HPDE6-E6E7 (cell line): ENCODE data around the gene ZMYM3.
"Not testable (repeated sequence)": the region's sequence is repeated elsewhere in the genome, so short reads cannot be mapped to it uniquely, and the experiment has no call there.

Experiments
- DNase-seq: peaks from one replicate; pipeline ENCODE4 v3.0.0; 2011; ENCODE audit warnings: missing footprints; ENCODE audit errors: extremely low spot score

ZMYM3 gene

GRCh38 chrX:71254092-71254963 lies at the start of gene ZMYM3:
ZMYM3 (minus strand) TSS chrX:71254140; CDS start chrX:71253255, 885 bp downstream.
- DNase-seq: peak; percentile 62

- no peak for DNase-seq
These were observed 48.7 kb upstream of the ZMYM3 start for GRCh38 chrX:71302461-71303213.

DNA sequence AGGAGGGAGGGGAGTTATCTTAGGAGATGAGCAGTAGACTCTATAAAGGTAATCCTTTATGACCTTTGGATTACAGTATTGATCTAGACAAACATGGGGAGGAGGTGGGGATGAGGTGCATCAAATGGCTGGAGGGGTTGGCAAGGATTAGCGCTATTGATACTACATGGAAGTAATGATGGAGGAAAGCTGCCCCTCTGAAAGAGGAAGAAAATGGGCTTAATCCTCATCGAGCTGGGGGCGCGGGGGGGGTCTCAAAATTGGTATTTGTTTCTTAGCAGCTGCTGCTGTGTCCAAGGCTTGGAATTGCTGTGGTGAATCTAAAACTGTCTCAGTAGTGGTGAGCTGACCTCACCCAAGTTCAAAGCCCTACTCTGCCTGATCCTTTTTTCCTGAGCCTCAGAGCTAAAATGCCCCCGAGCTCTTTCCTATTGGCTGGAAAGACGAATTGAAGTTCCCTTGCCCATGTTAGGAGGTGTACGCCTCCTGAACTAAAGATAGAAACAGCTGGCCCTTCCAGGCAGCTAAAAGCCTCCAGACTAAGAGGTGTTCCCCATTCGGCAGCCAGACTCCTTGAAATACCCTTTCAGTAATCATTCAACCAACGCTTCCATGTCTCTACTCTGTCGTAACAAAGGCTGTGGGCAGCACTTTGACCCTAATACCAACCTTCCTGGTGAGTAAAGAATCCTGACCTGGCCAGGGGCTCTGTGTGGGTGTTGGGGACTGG lies 47.4 kb upstream of the ZMYM3 start, which contains the start of gene ITGB1BP2:
Gene ITGB1BP2 (plus strand): TSS at position 556 of the 730 bp plus-strand sequence. CDS start 57 bp downstream, at position 613.
- no peak for DNase-seq

DNA sequence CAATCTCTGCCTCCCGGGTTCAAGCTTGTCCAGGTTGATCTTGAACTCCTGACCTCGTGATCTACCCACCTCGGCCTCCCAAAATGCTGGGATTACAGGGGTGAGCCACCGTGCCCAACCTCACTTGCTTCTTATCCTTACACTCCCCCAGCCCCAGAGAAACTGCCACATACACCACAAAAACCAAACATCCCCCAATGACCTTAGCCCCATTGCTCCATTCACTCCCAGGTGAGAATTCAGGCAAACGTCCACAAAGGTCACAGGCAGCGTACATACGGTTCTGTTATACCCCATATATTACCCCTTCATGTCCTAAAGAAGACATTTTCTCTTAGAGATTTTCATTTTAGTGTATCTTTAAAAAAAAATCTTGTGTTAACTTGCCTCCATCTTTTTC lies 46.6 kb upstream of the ZMYM3 start:
- DNase-seq: not testable (repeated sequence)

DNA sequence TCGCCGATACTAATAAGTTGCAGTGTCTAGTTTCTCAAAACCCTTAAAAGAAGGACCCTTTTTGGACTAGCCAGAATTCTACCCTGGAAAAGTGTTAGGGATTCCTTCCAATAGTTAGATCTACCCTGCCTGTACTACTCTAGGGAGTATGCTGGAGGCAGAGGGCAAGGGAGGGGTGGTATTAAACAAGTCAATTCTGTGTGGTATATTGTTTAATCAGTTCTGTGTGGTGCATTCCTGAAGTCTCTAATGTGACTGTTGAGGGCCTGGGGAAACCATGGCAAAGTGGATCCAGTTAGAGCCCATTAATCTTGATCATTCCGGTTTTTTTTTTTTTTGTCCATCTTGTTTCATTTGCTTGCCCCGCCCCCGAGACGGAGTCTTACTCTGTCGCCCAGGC lies 46.1 kb upstream of the ZMYM3 start:
- not testable (repeated sequence) for DNase-seq

DNA sequence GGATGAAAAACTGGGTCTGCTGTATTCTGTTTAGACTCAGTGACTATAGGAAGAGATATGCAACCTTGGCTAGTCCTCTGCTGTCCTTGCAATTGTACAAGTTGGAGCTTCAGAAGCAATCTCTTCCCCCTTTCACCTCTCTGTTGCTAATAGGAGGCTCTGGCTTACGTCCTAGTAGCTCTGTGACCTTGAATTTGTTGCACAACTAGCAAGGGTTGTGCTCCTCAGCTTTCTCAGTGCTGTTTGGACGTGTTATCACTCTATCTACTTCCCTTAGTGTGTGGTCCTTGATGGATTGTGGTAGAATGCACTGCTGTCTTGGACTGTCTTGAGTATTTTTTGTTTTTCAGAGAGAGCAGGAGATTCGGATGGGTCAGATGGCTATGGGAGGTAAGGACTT lies 44.2 kb upstream of the ZMYM3 start:
- no peak for DNase-seq

DNA sequence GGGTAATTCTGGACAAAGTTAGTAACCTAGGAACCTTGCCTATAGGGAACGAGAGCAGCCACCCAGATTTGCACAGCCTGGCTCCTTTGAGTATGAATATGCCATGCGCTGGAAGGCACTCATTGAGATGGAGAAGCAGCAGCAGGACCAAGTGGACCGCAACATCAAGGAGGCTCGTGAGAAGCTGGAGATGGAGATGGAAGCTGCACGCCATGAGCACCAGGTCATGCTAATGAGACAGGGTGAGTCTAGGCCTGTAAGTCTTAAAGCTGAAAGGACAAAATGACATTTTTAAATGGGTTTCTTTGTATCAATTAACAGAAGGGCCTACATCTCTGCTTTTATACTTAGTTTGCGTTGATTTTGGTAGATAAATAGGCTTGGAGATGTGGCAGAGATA lies 42.9 kb upstream of the ZMYM3 start:
- no peak for DNase-seq

DNA sequence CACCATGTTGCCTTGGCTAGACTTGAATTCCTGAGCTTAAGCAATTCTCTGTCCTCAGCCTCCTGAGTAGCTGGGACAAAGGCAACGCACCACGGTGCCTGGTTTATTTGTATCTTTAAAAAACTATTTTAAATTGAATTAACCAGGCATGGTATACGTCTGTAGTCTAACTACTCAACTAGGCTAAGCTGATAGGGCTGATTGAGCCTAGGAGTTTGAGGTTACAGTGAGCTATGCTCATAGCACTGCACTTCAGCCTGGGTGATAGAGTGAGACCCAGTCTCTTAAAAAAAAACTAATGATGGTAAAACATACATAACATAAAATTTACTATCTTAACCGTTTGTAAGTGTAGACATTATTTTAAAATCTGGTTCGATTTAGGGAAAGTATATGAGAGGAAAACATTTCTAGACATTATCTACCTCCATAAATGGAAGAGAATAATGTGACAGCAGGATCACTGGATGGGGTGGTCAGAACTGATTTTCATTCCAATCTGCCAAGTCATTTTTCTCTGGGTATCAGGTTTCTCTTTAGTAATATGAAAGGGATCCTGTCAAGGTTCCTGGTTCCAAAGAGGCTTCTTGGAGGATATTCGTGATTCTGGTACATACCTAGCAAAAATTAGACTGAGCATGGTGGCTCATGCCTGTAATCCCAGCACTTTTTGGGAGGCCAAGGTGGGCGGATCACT lies 38.9 kb upstream of the ZMYM3 start:
- DNase-seq: no peak

GRCh38 chrX:71291381-71291780 lies 37.4 kb upstream of the ZMYM3 start:
- DNase-seq: no peak

- no peak for DNase-seq
These were observed 32.0 kb upstream of the ZMYM3 start for GRCh38 chrX:71285929-71286328.

DNA sequence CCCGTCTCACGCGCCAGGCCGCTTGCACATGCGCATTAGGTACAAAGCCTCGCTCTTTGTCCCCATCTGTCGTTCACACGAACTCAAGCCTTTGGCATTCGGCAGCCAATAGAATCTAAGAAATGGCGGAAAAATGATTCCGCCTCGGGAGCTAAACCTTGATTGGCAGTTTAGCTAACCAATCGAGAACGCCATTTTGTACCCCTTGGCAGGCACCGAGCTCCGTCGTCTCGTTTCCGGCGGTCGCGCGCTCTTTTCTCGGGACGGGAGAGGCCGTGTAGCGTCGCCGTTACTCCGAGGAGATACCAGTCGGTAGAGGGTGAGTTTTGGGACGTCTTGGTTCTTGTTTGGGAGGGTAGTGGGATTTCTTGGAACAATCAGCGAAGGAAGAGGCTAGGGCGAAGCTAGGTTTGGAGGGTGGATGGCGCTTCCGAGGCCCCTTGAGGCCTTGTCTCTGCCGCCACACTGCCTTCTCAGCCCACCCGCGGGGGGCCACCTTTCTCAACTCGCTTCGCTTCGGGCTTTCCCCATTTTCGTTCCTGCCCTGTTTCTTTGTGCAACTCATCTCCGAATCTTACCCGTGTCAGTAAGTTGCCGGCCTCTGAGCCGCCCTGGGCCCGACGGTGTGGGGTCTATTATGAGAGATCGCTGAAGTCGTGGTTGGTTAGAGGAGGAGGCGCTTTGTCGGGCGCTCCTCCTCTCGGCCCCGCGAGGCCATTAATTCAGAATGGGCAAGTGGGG lies 29.6 kb upstream of the ZMYM3 start, which contains the start of gene NONO:
Gene NONO (plus strand): TSS at position 233 of the 741 bp plus-strand sequence. CDS start 7,003 bp downstream, outside the sequence.
- DNase-seq: peak; percentile 81

DNA sequence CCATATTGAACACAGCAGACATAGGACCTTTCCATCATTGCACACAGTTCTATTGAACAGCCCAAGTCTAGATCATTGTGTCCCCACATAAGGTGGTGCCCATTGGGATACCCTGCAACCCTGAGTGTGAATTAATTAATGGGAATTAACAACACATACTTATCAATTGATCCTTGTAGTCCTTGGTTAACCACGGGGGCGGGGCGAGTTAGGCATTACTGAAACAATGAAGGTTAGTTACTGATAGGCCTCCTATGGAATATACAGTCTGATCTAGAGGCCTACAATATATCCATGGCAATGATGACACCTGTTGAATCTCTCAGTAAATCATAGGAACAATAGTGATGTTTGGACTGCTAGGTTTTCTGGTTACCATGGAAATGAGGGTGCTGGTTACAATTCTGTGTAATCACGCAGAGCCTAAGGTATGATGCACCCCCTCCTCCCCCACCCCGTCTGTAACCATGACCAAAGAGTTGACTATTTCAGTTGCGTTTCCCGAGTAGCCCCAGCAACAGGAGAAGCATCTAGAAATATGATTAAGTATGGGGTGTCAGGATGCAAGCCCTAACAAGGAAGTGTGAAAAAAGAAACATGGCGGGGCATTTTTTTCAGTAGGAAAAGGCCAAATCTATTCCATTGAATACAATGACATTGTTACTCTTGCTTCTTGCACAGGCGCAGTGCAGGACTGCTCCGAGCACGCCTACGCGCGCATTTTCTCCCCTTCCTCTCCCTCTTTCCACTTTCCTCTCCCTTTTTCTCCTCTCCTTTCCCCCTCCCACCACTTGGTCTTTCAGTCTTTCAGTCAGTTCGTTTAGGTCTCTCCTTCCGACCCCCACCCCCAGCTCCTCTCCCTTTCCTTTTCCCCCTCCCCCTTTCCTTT lies 28.8 kb upstream of the ZMYM3 start:
- no peak for DNase-seq

DNA sequence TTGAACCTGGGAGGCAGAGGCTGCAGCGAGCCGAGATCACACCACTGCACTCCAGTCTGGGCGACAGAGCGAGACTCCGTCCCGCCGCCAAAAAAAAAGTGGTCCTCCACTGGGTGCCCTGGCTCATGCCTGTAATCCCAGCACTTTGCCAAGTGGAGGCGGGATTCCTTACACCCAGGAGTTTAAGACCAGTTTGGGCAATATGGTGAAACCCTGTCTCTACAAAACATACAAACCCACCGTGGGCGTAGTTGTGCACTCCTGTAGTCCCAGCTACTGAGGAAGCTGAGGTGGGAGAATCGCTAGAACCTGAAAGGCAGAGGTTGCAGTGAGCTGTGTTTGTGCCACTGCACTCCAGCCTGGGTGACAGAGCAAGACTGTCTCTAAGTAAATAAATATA lies 27.4 kb upstream of the ZMYM3 start:
- DNase-seq: not testable (repeated sequence)

DNA sequence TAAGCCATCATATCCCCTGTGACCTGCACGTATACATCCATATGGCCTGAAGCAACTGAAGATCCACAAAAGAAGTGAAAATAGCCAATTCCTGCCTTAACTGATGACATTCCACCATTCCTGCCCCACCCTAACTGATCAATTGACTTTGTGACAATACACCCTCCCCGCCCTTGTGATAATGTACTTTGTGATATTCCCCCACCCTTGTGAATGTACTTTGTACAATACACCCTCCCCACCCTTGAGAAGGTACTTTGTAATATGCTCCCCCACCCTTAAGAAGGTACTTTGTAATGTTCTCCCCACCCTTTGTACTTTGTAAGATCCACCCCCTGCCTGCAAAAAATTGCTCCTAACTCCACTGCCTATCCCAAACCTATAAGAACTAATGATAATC lies 18.4 kb upstream of the ZMYM3 start:
- DNase-seq: not testable (repeated sequence)

DNA sequence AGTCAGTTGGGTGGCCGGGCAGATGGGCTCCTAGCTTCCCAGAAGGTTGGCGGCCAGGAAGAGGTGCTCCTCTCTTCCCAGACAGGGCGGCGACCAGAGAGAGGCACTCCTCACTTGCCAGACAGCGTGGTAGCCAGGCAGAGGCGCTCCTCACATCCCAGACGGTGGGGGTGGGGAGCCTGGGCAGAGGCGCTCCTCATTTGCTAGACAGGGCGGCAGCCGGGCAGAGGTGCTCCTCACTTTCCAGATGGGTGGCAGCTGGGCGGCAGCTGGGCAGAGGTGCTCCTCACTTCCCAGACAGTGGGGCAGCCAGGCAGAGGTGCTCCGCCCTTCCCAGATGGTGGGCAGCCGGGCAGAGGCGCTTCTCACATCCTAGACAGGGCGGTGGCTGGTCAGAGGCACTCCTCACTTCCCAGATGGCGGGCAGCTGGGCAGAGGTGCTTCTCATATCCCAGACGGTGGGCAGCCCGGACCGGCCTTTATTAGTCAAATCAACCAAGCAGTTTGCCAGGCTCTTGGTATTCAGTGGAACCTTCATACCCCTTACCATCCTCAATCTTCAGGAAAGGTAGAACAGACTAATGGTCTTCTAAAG lies 16.0 kb upstream of the ZMYM3 start:
- DNase-seq: no peak

DNA sequence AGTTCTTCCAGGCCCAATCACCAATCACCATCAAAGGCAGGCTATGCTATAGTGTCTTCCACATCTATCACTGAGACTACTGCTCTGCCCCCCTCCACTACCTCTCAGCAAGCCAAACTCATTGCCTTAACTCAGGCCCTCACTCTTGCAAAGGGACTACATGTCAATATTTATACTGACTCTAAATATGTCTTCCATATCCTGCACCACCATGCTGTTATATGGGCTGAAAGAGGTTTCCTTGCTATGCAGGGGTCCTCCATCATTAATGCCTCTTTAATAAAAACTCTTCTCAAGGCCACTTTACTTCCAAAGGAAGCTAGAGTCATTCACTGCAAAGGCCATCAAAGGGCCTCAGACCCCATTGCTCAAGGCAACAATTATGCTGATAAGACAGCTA lies 14.7 kb upstream of the ZMYM3 start:
- not testable (repeated sequence) for DNase-seq

DNA sequence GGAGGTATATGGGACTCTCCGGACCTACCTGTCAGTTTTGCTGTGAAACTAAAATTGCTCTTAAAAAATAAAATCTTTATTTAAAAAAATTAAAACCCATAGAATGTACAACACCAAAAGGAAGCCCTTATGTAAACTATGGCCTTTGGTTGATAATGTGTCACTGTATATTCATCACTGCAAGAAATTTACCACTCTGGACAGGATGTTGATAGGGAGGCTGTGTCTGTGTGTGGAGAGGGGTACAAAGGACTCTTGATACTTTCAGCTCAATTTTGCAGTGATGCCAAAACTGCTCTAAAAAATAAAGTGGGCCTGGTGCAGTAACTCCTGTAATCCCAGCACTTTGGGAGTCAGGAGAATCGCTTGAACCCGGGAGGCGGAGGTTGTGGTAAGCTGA lies 2.9 kb upstream of the ZMYM3 start:
- no peak for DNase-seq

DNA sequence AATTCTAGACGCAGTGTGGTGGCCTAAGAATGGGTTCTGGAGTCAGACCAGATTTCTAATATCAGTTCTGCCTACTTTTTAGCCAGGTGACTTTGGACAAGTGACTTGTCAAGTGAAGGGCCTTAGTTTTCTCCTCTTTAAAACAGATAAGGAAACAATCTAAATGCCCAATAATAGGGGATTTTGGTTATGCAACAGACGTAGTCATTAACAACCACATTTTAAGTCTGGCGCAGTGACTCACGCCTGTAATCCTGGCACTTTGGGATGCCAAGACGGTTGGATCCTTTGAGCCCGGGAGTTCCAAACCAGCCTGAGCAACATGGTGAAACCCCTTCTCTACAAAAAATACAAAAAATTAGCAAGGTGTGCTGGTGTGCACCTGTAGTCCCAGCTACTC lies 2.1 kb upstream of the ZMYM3 start:
- DNase-seq: no peak
